Measurements from ENCODE around the gene MRPL12. TPM values are rescaled to one million over a fixed set of nuclear protein-coding genes. Genes with fewer than 3 reads are reported as not detected.

MRPL12 gene
- total RNA-seq (10.2 TPM), polyA plus RNA-seq (ENCODE audit: insufficient read depth in 1 of 8, insufficient read length in 8 of 8, low replicate concordance in 1 of 8) (10 to 100 TPM; 49.7 to 65.8 (median 58.8) TPM)
- long read RNA-seq, donor 1, transcript MRPL12-201 (5 exons, 1,028 nt), result major isoform, 19 of 19 reads
- long read RNA-seq, donor 1, partial matches to known transcripts, result 0 of 19 reads
- long read RNA-seq, donor 1, other reads (novel, unspliced or antisense), result 0 of 19 reads
- long read RNA-seq, donor 2, partial matches to known transcripts, result 0 of 2 reads
- long read RNA-seq, donor 2, other reads (novel, unspliced or antisense), result 0 of 2 reads
- long read RNA-seq, donor 3, transcript MRPL12-201 (5 exons, 1,028 nt), result major isoform, 46 of 46 reads
- long read RNA-seq, donor 3, partial matches to known transcripts, result 0 of 46 reads
- long read RNA-seq, donor 3, other reads (novel, unspliced or antisense), result 0 of 46 reads
- long read RNA-seq, donor 4, transcript MRPL12-201 (5 exons, 1,028 nt), result major isoform, 41 of 41 reads
- long read RNA-seq, donor 4, partial matches to known transcripts, result 0 of 41 reads
- long read RNA-seq, donor 4, other reads (novel, unspliced or antisense), result 0 of 41 reads
- long read RNA-seq, donor 5, transcript MRPL12-201 (5 exons, 1,028 nt), result major isoform, 97 of 97 reads
- long read RNA-seq, donor 5, partial matches to known transcripts, result 0 of 97 reads
- long read RNA-seq, donor 5, other reads (novel, unspliced or antisense), result 0 of 97 reads
- long read RNA-seq, donor 6, transcript MRPL12-201 (5 exons, 1,028 nt), result major isoform, 110 of 120 reads
- long read RNA-seq, donor 6, partial matches to known transcripts, result 10 of 120 reads
- long read RNA-seq, donor 6, other reads (novel, unspliced or antisense), result 0 of 120 reads
- long read RNA-seq, donor 7, transcript MRPL12-201 (5 exons, 1,028 nt), result major isoform, 55 of 60 reads
- long read RNA-seq, donor 7, partial matches to known transcripts, result 5 of 60 reads
- long read RNA-seq, donor 7, other reads (novel, unspliced or antisense), result 0 of 60 reads
- long read RNA-seq, donor 8, transcript MRPL12-201 (5 exons, 1,028 nt), result major isoform, 31 of 31 reads
- long read RNA-seq, donor 8, partial matches to known transcripts, result 0 of 31 reads
- long read RNA-seq, donor 8, other reads (novel, unspliced or antisense), result 0 of 31 reads
- long read RNA-seq, donor 9, transcript MRPL12-201 (5 exons, 1,028 nt), result major isoform, 20 of 25 reads
- long read RNA-seq, donor 9, partial matches to known transcripts, result 5 of 25 reads
- long read RNA-seq, donor 9, other reads (novel, unspliced or antisense), result 0 of 25 reads
- long read RNA-seq, donor 10, transcript MRPL12-201 (5 exons, 1,028 nt), result major isoform, 45 of 45 reads
- long read RNA-seq, donor 10, partial matches to known transcripts, result 0 of 45 reads
- long read RNA-seq, donor 10, other reads (novel, unspliced or antisense), result 0 of 45 reads
- long read RNA-seq, donor 11, transcript MRPL12-201 (5 exons, 1,028 nt), result major isoform, 35 of 35 reads
- long read RNA-seq, donor 11, partial matches to known transcripts, result 0 of 35 reads
- long read RNA-seq, donor 11, other reads (novel, unspliced or antisense), result 0 of 35 reads

- H3K36me3 ChIP-seq (ENCODE audit: control insufficient read depth, insufficient read depth, low read length), result peaks cover 62% of the 10 kb centered on the region
- DNase-seq, result peak; percentile 98
- H3K4me1 ChIP-seq (ENCODE audit: control insufficient read depth, insufficient read depth, low read length), result peaks cover 31% of the 10 kb centered on the region
- peak within 1 kb of the TSS; percentile 82 for H3K4me3 ChIP-seq (ENCODE audit: low read length)
- H3K9me3 ChIP-seq (replicated peaks; ENCODE audit: control insufficient read depth, low read depth, low read length), result no peaks in the 10 kb centered on the region
- peak within 1 kb of the TSS; percentile 84 for H3K27ac ChIP-seq (ENCODE audit: low read length)
- H3K27me3 ChIP-seq (ENCODE audit: control insufficient read depth, insufficient read depth, low read length), result no peaks in the 10 kb centered on the region
- under 1% methylated on average over 102 of the region's 102 CpGs for WGBS (ENCODE audit: insufficient coverage)
These were observed at the start of gene MRPL12 for GRCh38 chr17:81702934-81703746. MRPL12 (plus strand) TSS chr17:81703367; CDS start chr17:81703502, 135 bp downstream.

- no peaks in the 10 kb centered on the region for H3K36me3 ChIP-seq (ENCODE audit: control insufficient read depth, insufficient read depth, low read length)
- H3K4me3 ChIP-seq (ENCODE audit: low read length), result no peak overlapping the region
- 68% methylated on average over 16 of the region's 18 CpGs for WGBS (ENCODE audit: insufficient coverage)
- peaks cover 19% of the 10 kb centered on the region for H3K4me1 ChIP-seq (ENCODE audit: control insufficient read depth, insufficient read depth, low read length)
- H3K27me3 ChIP-seq (ENCODE audit: control insufficient read depth, insufficient read depth, low read length), result peaks cover 5% of the 10 kb centered on the region
- H3K9me3 ChIP-seq (replicated peaks; ENCODE audit: control insufficient read depth, low read depth, low read length), result no peaks in the 10 kb centered on the region
- H3K27ac ChIP-seq (ENCODE audit: low read length), result no peak overlapping the region
- no peak for DNase-seq
These were observed 47.6 kb upstream of the MRPL12 start for GRCh38 chr17:81655378-81656117.

GRCh38 chr17:81656118-81656743 lies 46.9 kb upstream of the MRPL12 start, which contains the start of gene PDE6G:
PDE6G (minus strand) TSS chr17:81656542; CDS start chr17:81653305, 3,237 bp downstream.
- DNase-seq, result no peak
- H3K36me3 ChIP-seq (ENCODE audit: control insufficient read depth, insufficient read depth, low read length), result no peaks in the 10 kb centered on the region
- peaks cover 2% of the 10 kb centered on the region for H3K27me3 ChIP-seq (ENCODE audit: control insufficient read depth, insufficient read depth, low read length)
- WGBS (ENCODE audit: insufficient coverage), result 84% methylated on average over 15 of the region's 15 CpGs
- no peak within 1 kb of the TSS for H3K4me3 ChIP-seq (ENCODE audit: low read length)
- H3K9me3 ChIP-seq (replicated peaks; ENCODE audit: control insufficient read depth, low read depth, low read length), result no peaks in the 10 kb centered on the region
- peaks cover 19% of the 10 kb centered on the region for H3K4me1 ChIP-seq (ENCODE audit: control insufficient read depth, insufficient read depth, low read length)
- peak within 1 kb of the TSS; percentile 5 for H3K27ac ChIP-seq (ENCODE audit: low read length)

- H3K4me1 ChIP-seq (ENCODE audit: control insufficient read depth, insufficient read depth, low read length), result peaks cover 19% of the 10 kb centered on the region
- H3K27ac ChIP-seq (ENCODE audit: low read length), result peak overlapping the region; percentile 5
- H3K27me3 ChIP-seq (ENCODE audit: control insufficient read depth, insufficient read depth, low read length), result peaks cover 2% of the 10 kb centered on the region
- no peaks in the 10 kb centered on the region for H3K9me3 ChIP-seq (replicated peaks; ENCODE audit: control insufficient read depth, low read depth, low read length)
- H3K36me3 ChIP-seq (ENCODE audit: control insufficient read depth, insufficient read depth, low read length), result no peaks in the 10 kb centered on the region
- 33% methylated on average over 3 of the region's 4 CpGs for WGBS (ENCODE audit: insufficient coverage)
- H3K4me3 ChIP-seq (ENCODE audit: low read length), result no peak overlapping the region
- peak; percentile 36 for DNase-seq
These were observed 46.3 kb upstream of the MRPL12 start for GRCh38 chr17:81656835-81657234.

GRCh38 chr17:81659038-81659437 lies 44.1 kb upstream of the MRPL12 start:
- H3K36me3 ChIP-seq (ENCODE audit: control insufficient read depth, insufficient read depth, low read length), result peaks cover 2% of the 10 kb centered on the region
- 64% methylated on average over 3 of the region's 5 CpGs for WGBS (ENCODE audit: insufficient coverage)
- H3K4me1 ChIP-seq (ENCODE audit: control insufficient read depth, insufficient read depth, low read length), result peaks cover 13% of the 10 kb centered on the region
- H3K27me3 ChIP-seq (ENCODE audit: control insufficient read depth, insufficient read depth, low read length), result no peaks in the 10 kb centered on the region
- no peak for DNase-seq
- no peak overlapping the region for H3K27ac ChIP-seq (ENCODE audit: low read length)
- H3K9me3 ChIP-seq (replicated peaks; ENCODE audit: control insufficient read depth, low read depth, low read length), result no peaks in the 10 kb centered on the region
- H3K4me3 ChIP-seq (ENCODE audit: low read length), result no peak overlapping the region

GRCh38 chr17:81660441-81660840 lies 42.7 kb upstream of the MRPL12 start:
- no peak overlapping the region for H3K4me3 ChIP-seq (ENCODE audit: low read length)
- no peak for DNase-seq
- no peaks in the 10 kb centered on the region for H3K9me3 ChIP-seq (replicated peaks; ENCODE audit: control insufficient read depth, low read depth, low read length)
- peaks cover 12% of the 10 kb centered on the region for H3K4me1 ChIP-seq (ENCODE audit: control insufficient read depth, insufficient read depth, low read length)
- no peak overlapping the region for H3K27ac ChIP-seq (ENCODE audit: low read length)
- WGBS (ENCODE audit: insufficient coverage), result 84% methylated on average over 6 of the region's 9 CpGs
- H3K36me3 ChIP-seq (ENCODE audit: control insufficient read depth, insufficient read depth, low read length), result peaks cover 11% of the 10 kb centered on the region
- no peaks in the 10 kb centered on the region for H3K27me3 ChIP-seq (ENCODE audit: control insufficient read depth, insufficient read depth, low read length)

- no peaks in the 10 kb centered on the region for H3K27me3 ChIP-seq (ENCODE audit: control insufficient read depth, insufficient read depth, low read length)
- H3K4me1 ChIP-seq (ENCODE audit: control insufficient read depth, insufficient read depth, low read length), result peaks cover 15% of the 10 kb centered on the region
- H3K36me3 ChIP-seq (ENCODE audit: control insufficient read depth, insufficient read depth, low read length), result peaks cover 11% of the 10 kb centered on the region
- no peak overlapping the region for H3K4me3 ChIP-seq (ENCODE audit: low read length)
- H3K27ac ChIP-seq (ENCODE audit: low read length), result no peak overlapping the region
- 80% methylated on average over 1 of the region's 4 CpGs for WGBS (ENCODE audit: insufficient coverage)
- DNase-seq, result no peak
- no peaks in the 10 kb centered on the region for H3K9me3 ChIP-seq (replicated peaks; ENCODE audit: control insufficient read depth, low read depth, low read length)
These were observed 41.2 kb upstream of the MRPL12 start for GRCh38 chr17:81662002-81662401.

GRCh38 chr17:81664051-81664470 lies 39.1 kb upstream of the MRPL12 start:
- Histone ChIP-seq H3K4me3 (ENCODE audit: low read length) (no peak overlapping the region), H3K4me1 (ENCODE audit: control insufficient read depth, insufficient read depth, low read length) (peaks cover 24% of the 10 kb centered on the region), H3K27ac (ENCODE audit: low read length) (no peak overlapping the region), H3K9me3 (replicated peaks; ENCODE audit: control insufficient read depth, low read depth, low read length) (no peaks in the 10 kb centered on the region), H3K36me3 (ENCODE audit: control insufficient read depth, insufficient read depth, low read length) (peaks cover 20% of the 10 kb centered on the region), H3K27me3 (ENCODE audit: control insufficient read depth, insufficient read depth, low read length) (no peaks in the 10 kb centered on the region)
- 79% methylated on average over 4 of the region's 7 CpGs for WGBS (ENCODE audit: insufficient coverage)
- no peak for DNase-seq

Data from muscle of leg (tissue), 16 donors.